Right kidney (tissue), 1 donor: Measurements from ENCODE around the gene TRPC6.
"Not testable (repeated sequence)": the region's sequence is repeated elsewhere in the genome, so short reads cannot be mapped to it uniquely, and the experiment has no call there.

ENCODE experiments used
- DNase-seq: peaks from one replicate; pipeline ENCODE4 v3.0.0-alpha.2; 2016

TRPC6 gene

DNA sequence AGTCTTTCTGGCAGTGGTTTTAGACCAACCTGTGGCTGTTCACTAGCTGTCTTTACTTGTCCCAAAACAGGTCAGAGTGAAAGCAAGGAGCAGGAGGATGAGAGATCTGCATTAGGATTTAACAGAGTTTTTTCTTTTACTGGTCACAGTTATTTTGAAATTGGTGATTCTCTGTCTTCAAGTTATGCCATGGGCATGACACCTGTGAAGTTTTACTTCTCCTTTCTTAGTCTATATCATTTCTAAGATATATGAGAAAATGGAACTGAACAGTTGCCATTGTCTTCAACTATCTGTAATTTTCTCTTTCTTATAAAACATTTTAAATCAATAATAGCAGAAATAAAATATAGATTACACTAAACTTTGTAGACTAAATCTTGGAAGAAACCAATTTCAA is 60.6 kb downstream of the TRPC6 start:
- no peak for DNase-seq

GRCh38 chr11:101521821-101522220 is 62.0 kb downstream of the TRPC6 start:
- DNase-seq: no peak

GRCh38 chr11:101516546-101516945 is 67.3 kb downstream of the TRPC6 start:
- DNase-seq: no peak

DNA sequence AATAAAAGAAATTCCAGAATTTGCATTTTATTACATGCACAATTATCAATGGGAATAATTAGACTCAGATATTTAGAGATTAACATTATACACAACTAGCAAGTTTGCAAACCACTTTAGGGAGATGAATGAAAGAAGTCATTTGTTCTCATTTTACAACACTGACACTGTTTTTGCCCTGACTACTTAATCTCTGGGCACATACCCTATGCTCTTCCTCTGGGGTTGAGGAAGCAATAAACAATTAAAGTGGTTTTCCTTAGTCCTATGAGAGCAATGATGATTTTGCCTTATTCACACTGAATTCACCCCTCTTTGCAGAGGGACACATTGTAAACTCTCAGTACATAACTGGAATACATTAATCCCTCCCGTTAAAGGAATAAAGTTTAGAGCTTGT is 72.7 kb downstream of the TRPC6 start:
- no peak for DNase-seq

DNA sequence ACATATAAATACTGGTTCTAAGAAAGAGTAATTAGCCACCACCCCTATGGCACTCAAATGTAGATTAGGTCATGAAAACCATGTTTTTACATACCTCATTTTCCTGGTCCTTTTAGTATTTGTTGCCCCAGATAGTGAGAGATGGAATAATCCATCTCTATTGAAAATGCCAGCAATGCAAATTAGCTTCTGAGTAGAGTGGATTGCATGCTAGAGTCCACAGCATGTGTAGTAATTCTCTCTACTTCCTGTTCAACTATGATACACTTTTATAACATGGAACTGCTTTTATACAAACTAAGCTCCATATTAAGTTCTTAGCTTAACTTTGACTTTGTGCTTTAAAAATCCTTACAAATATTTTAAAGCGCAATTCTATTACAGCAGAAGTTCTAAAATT is 73.2 kb downstream of the TRPC6 start:
- DNase-seq: no peak

DNA sequence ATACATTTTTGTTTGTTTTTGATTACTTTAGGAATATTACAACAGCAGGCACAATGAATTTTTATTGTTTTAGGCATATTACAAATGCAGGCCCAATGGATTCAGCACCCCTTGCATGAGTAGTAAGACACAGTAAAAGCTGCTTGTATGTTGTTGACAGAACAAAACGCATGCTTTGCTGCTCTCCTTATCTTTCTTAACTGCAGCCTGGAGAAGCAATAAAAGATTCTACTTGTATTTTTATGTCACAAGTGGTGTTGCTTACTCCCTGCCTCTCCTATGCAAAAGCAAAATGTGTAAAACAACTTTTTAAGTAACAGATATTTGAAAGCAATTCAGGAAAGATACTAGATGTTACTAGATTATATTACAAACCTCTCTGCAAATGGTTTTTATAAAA is 73.9 kb downstream of the TRPC6 start:
- no peak for DNase-seq

GRCh38 chr11:101508370-101508769 is 75.4 kb downstream of the TRPC6 start:
- no peak for DNase-seq

DNA sequence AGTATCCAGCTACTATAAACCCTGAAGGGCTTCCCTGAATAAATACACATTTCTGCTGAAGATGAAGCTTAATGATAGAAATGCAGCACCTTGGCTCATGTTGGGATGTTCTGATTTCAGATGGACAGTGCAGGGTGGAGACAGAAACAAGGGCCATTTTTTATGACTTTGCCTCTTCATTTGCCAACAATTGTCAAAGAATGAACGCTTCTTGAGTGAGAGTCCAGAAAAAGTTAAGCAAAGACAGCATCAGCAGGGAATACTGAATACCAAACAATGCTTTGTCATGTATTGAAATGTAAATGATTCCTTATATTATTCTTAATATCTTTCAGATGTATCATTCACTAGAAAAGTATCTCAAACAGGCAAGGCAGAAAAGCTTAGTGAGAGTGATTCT is 84.9 kb downstream of the TRPC6 start:
- DNase-seq: no peak

- no peak for DNase-seq
Observed at GRCh38 chr11:101497291-101497690, 86.5 kb downstream of the TRPC6 start.

DNA sequence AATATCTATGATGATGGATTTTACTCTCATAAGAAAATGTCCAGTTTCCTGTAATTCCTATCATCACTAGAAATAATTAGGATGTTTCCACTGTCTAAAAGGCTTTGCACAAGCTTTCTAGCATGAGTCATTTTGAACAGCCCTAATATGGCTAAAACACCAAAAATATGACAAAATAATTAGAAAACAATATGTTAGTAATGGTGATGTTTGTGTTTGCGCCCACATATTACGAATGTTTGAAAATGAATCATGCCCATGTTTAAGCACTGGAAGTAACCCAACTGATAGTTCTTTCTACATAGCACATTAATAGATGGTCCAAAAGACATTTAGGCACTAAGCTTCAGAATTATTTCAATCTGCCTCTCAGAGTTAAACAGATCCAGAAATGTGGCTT is 96.0 kb downstream of the TRPC6 start:
- no peak for DNase-seq

GRCh38 chr11:101482556-101483124 is 101.2 kb downstream of the TRPC6 start:
- DNase-seq: no peak

DNA sequence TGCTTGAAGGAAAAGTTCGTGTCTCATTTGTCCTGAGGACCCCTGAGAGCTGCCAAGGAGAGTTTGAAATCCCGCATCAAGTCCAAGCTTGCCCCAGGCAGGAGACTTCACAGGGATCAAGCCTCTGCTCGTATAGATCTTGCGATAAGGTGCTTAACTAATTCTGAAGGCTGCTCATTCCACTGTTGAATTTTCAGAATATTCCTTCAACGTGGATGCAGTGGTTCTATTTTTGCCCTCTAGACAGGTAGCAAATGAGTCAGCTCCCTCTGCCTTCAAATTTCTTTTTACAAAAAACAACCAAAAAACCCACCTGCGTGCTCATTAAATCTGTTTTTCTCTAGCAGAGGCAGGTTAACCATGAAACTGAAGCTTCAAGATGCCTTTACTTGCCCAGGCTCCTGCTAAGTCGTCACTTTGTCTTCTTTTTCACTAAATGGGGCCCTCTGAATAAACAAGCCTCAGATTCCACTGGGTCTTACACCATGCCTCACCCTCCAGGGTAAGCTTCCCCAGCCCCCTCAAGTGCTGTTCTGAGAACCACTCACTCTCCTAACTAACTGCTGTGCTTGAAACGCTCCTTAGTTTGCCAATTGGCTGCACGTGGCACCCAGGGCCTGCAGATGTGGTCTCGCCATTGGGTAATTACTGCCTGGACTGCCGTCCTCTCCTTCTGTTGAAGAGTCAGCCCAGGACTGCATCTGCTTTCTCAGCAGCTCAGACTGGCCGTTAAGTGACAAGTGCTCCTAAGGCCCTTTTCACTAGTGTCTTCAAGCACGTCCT is 105.0 kb downstream of the TRPC6 start:
- DNase-seq: no peak

- no peak for DNase-seq
Observed at GRCh38 chr11:101477926-101478325, 105.9 kb downstream of the TRPC6 start.

- DNase-seq: no peak
Observed at GRCh38 chr11:101476191-101476590, 107.6 kb downstream of the TRPC6 start.

GRCh38 chr11:101475699-101476098 is 108.1 kb downstream of the TRPC6 start:
- DNase-seq: no peak

DNA sequence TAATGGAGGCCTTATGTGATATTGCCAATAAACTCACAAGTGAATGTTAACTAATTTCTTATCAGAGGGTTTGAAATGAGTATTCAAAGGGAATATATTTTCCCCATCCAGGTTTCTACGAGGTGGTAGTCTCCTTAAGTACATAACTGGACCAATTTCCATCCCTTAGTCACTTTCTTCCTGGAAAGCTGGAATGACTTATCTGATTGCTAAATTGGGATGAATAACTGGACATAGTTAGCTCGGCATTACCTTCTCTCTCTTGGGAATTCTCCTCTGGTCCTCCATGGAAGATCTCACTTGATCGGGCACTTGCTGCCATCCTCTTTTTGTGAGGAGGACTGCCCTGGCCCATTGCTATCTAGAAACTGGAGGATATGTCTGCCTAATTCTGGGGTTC is 109.1 kb downstream of the TRPC6 start:
- no peak for DNase-seq

GRCh38 chr11:101470881-101471520 is 112.8 kb downstream of the TRPC6 start:
- no peak for DNase-seq

DNA sequence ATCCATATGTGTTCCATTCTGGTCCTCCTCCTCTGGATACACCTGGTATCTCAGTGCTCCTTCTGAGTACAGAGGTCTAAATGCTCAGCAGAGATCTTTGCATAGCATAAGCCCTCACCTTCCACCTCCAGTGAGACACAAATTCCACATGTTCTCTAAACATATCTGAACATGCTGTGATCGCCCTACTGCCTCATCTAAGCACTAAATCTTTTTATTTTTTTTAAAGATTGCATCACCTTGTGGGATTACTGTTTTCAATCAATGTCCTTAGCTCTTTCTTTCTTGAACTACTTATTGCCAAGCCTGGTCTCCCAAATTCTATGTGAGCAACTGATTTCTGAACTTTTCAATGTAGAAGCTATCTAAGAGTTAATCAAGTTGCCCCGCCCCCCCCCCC is 113.4 kb downstream of the TRPC6 start:
- no peak for DNase-seq

GRCh38 chr11:101466352-101466751 is 117.5 kb downstream of the TRPC6 start:
- DNase-seq: no peak

DNA sequence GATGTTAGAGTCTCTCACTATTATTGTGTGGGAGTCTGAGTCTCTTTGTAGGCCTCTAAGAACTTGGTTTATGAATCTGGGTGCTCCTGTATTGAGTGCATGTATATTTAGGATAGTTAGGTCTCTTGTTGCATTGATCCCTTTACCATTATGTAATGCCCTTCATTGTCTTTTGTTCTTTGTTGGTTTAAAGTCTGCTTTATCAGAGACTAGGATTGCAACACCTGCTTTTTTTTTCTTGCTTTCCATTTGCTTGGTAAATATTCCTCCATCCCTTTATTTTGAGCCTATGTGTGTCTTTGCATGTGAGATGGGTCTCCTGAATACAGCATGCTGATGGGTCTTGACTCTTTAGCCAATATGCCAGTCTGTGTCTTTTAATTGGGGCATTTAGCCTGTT is 119.4 kb downstream of the TRPC6 start:
- DNase-seq: not testable (repeated sequence)

GRCh38 chr11:101459020-101459419 is 124.8 kb downstream of the TRPC6 start:
- no peak for DNase-seq

- no peak for DNase-seq
Observed at GRCh38 chr11:101458161-101458560, 125.6 kb downstream of the TRPC6 start.

DNA sequence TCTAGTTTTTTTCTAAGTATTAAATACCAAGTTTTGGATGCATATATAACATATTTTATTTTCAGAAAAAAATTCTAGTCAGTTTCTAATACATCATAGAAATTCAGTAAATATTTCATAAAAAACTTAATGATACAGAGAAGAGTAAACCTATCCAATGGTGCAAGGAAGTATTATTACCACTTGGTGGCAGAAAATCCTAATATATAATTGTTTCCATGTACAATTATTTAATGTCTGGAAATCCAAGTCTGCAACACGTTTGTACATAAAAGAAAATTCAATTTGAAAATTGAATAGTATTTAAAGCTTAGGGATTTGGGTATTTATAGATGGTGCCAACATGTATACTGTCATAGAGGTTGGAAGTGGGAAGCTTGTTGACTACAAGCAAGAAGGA is 127.0 kb downstream of the TRPC6 start:
- DNase-seq: no peak

DNA sequence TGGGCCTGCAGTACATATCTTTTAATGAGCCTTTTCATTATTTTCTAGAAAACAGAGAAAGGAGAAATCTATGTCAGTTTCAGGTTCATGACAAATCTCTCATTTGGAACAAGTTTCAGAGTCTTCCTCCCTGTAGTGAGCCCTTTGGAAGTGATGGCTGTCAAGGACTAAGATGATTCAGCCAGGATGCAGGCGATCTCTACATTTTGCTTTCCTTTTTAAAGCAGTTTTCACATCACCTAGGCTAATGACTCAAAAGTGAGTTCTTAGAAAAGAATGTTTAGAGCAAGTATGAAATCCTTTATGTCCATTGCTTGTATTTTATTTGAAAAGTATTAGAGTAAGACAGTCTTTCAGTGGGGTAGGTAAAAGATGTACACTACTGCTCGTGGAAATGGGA is 130.1 kb downstream of the TRPC6 start:
- no peak for DNase-seq
